CD4-positive, alpha-beta T cell (primary cell): ENCODE measurements around the gene TRPV6. TPM values are rescaled to one million over a fixed set of nuclear protein-coding genes. Genes with fewer than 3 reads are reported as not detected.

ENCODE experiments used
- ATAC-seq: fragments of 200-7000 bp; cut with Tn5 transposase; one replicate; pipeline ENCODE4 v1.10.0; 2022; ENCODE audit warnings: mild to moderate bottlenecking; ENCODE audit not compliant: poor library complexity
- CTCF ChIA-PET: fragments of 350-600 bp; sonication (Branson Sonifier 250); formaldehyde crosslinking; loops from one replicate; lab custom pipeline; 2021; ENCODE audit warnings: antibody characterized with exemption, inconsistent platforms; lab: Charles Lee
- POLR2A ChIA-PET: fragments of 350-600 bp; sonication (Branson Sonifier 250); formaldehyde crosslinking; loops from one replicate; lab custom pipeline; 2021; ENCODE audit warnings: antibody characterized with exemption, inconsistent platforms; lab: Charles Lee
- DNase-seq, 14 experiments: peaks; one replicate each; pipeline ENCODE4 v3.0.0-alpha.2; 2013 to 2020; ENCODE audit warnings: mixed read lengths in 2 of 14
- H3K27ac ChIP-seq, 2 donors: one replicate each; pipeline versions ENCODE4 v1.5.1 to v1.7.0; 2013; ENCODE audit warnings: low read length in 2 of 2, low read depth in 1 of 2, mild to moderate bottlenecking in 1 of 2
- H3K27me3 ChIP-seq, 2 experiments: 1 replicate in 1 of 2; 2 replicates in 1 of 2; pipeline versions ENCODE4 v1.6.1 to v1.7.0; 2013; ENCODE audit warnings: low read length in 2 of 2, control low read depth in 1 of 2, mild to moderate bottlenecking in 1 of 2, moderate library complexity in 1 of 2; ENCODE audit not compliant: insufficient read depth in 2 of 2, control insufficient read depth in 1 of 2
- H3K36me3 ChIP-seq: one replicate; pipeline ENCODE4 v1.6.1; 2013; ENCODE audit warnings: low read length, control low read depth; ENCODE audit not compliant: insufficient read depth
- H3K4me1 ChIP-seq: one replicate; pipeline ENCODE4 v1.6.1; 2013; ENCODE audit warnings: low read length, control low read depth; ENCODE audit not compliant: insufficient read depth
- H3K4me3 ChIP-seq: one replicate; pipeline ENCODE4 v1.5.1; 2013; ENCODE audit warnings: mild to moderate bottlenecking, low read length, moderate library complexity
- H3K9me3 ChIP-seq, 2 experiments: 1 replicate in 1 of 2; 2 replicates in 1 of 2; pipeline versions ENCODE4 v1.6.1 to v1.7.0; 2013; ENCODE audit warnings: low read length in 2 of 2, mild to moderate bottlenecking in 2 of 2, control low read depth in 1 of 2, moderate library complexity in 1 of 2; ENCODE audit not compliant: control insufficient read depth in 1 of 2, insufficient read depth in 1 of 2
- H3K27ac Mint-ChIP-seq: one replicate; pipeline ENCODE4 v1.8.0; 2020; ENCODE audit warnings: mixed read lengths
- H3K27me3 Mint-ChIP-seq: one replicate; pipeline ENCODE4 v1.8.0; 2021; ENCODE audit warnings: mixed read lengths
- H3K36me3 Mint-ChIP-seq: one replicate; pipeline ENCODE4 v1.8.0; 2021; ENCODE audit warnings: low read depth, mixed read lengths
- H3K4me1 Mint-ChIP-seq: one replicate; pipeline ENCODE4 v1.8.0; 2021; ENCODE audit warnings: low read depth, mixed read lengths
- H3K4me3 Mint-ChIP-seq: one replicate; pipeline ENCODE4 v1.8.0; 2020; ENCODE audit warnings: mild to moderate bottlenecking, mixed read lengths
- H3K9me3 Mint-ChIP-seq: one replicate; pipeline ENCODE4 v1.8.0; 2020; ENCODE audit warnings: mixed read lengths
- intact Hi-C, 2 experiments: fragments of 100-400 bp; cut with DNase I in 1 of 2; cut with micrococcal nuclease in 1 of 2; formaldehyde crosslinking; loops; one replicate each; pipeline versions ENCODE4 v1.15.1 to v1.9.0; 2023 to 2025; cut with DNase I, micrococcal nuclease
- total RNA-seq, 174 experiments: library from RNA in 2 of 174; stranded (reverse) in 2 of 174; gene quantifications; one replicate each; pipeline ENCODE4 v1.2.3 and lab custom pipeline; 2021 to 2026
- TF ChIP-seq, protein P1 (sequence below): fragments of 200-600 bp; IDR thresholded peaks from one replicate; pipeline ENCODE4 v1.8.0; 2022; ENCODE audit warnings: antibody characterized with exemption, mild to moderate bottlenecking

The TRPV6 gene
- total RNA-seq, 2 experiments from 2014 or later: not detected

DNA sequence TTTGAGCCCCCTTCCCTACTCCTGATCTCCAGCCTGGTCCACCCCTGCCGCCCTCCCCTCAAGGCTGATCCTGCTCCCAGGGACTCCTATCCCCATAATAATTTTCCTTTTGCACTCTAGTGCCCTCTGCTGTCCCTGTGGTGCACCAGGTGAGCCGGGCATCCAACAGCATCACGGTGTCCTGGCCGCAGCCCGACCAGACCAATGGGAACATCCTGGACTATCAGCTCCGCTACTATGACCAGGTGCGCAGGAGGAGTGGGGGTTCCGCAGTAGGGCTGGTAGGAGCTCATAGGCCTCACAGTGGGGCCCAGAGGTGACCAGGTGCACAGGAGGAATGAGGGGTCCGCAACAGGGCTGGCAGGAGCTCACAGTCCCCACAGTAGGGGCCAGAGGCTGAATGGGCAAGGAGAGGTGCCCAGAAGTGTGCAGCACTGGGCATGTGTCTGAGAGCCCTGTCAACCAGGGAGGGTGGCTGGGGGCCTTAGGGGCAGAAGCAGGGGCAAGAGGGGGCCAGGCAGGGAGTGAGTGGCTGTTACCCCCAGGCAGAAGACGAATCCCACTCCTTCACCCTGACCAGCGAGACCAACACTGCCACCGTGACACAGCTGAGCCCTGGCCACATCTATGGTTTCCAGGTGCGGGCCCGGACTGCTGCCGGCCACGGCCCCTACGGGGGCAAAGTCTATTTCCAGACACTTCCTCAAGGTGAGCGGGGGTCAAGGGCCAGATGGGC lies 19.0 kb downstream of the TRPV6 start:
- peaks cover 6% of the 10 kb centered on the region for H3K4me1 Mint-ChIP-seq
- Histone ChIP-seq H3K9me3 (no peaks in the 10 kb centered on the region), H3K4me3 (no peak overlapping the region), H3K4me1 (peaks cover 9% of the 10 kb centered on the region), H3K36me3 (peaks cover 25% of the 10 kb centered on the region), H3K27me3 (no peaks in the 10 kb centered on the region), H3K27ac (no peak overlapping the region)
- intact Hi-C loops: loop anchor here (2.0 to 10.0 kb wide), 3 partner anchors 14 to 334 kb away; no protein-coding TSS in a partner anchor
- DNase-seq: peak in 4 of 14 experiments; percentile 26 to 47 (median 40)
- no peaks in the 10 kb centered on the region for H3K9me3 Mint-ChIP-seq
- POLR2A ChIA-PET: interaction anchor here (0.9 to 1.9 kb wide), 3 partner anchors 12 to 59 kb away, joined by 3 to 5 read pairs (median 4); partner anchors contain the start of gene EPHB6
- TF ChIP-seq, protein P1, sequence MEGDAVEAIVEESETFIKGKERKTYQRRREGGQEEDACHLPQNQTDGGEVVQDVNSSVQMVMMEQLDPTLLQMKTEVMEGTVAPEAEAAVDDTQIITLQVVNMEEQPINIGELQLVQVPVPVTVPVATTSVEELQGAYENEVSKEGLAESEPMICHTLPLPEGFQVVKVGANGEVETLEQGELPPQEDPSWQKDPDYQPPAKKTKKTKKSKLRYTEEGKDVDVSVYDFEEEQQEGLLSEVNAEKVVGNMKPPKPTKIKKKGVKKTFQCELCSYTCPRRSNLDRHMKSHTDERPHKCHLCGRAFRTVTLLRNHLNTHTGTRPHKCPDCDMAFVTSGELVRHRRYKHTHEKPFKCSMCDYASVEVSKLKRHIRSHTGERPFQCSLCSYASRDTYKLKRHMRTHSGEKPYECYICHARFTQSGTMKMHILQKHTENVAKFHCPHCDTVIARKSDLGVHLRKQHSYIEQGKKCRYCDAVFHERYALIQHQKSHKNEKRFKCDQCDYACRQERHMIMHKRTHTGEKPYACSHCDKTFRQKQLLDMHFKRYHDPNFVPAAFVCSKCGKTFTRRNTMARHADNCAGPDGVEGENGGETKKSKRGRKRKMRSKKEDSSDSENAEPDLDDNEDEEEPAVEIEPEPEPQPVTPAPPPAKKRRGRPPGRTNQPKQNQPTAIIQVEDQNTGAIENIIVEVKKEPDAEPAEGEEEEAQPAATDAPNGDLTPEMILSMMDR: peak; percentile 61
- peak; percentile 11 for ATAC-seq
- H3K36me3 Mint-ChIP-seq: peaks cover 78% of the 10 kb centered on the region
- no peak overlapping the region for H3K27ac Mint-ChIP-seq
- CTCF ChIA-PET: interaction anchor here (0.9 to 1.4 kb wide), 4 partner anchors 11 to 331 kb away, joined by 3 to 4 read pairs (median 4); no protein-coding TSS in a partner anchor
- H3K4me3 Mint-ChIP-seq: no peak overlapping the region
- H3K27me3 Mint-ChIP-seq: no peaks in the 10 kb centered on the region

DNA sequence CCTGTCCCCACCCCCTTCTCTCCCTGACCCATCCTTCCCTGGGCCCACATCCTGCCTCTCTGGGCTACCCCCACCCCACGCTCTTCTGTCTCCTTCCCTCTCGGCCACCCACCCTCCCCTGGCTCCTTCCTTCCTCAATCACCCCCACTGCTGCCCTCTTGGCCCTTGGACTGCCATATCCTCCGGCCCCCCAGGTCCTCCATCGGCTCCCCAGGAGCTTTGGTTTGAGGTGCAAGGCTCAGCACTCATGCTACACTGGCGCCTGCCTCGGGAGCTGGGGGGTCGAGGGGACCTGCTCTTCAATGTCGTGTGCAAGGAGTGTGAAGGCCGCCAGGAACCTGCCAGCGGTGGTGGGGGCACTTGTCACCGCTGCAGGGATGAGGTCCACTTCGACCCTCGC lies 19.8 kb downstream of the TRPV6 start:
- DNase-seq (no peak), ATAC-seq (no peak)
- no peak overlapping the region for H3K27ac Mint-ChIP-seq
- ChIA-PET CTCF (interaction anchor here (0.9 to 1.4 kb wide), 3 partner anchors 10 to 262 kb away, joined by 3 to 4 read pairs (median 4); no protein-coding TSS in a partner anchor), POLR2A (interaction anchor here (0.9 to 1.9 kb wide), 4 partner anchors 10 to 58 kb away, joined by 3 to 5 read pairs (median 4); partner anchors contain the start of gene EPHB6)
- H3K4me3 Mint-ChIP-seq: no peak overlapping the region
- intact Hi-C loops: loop anchor here (2.0 to 10.0 kb wide), 3 partner anchors 13 to 333 kb away; no protein-coding TSS in a partner anchor
- H3K27me3 Mint-ChIP-seq: no peaks in the 10 kb centered on the region
- H3K9me3 Mint-ChIP-seq: no peaks in the 10 kb centered on the region
- H3K36me3 Mint-ChIP-seq: peaks cover 75% of the 10 kb centered on the region
- Histone ChIP-seq H3K9me3 (no peaks in the 10 kb centered on the region), H3K27ac (no peak overlapping the region), H3K27me3 (no peaks in the 10 kb centered on the region), H3K36me3 (peaks cover 25% of the 10 kb centered on the region), H3K4me1 (peaks cover 9% of the 10 kb centered on the region), H3K4me3 (no peak overlapping the region)
- H3K4me1 Mint-ChIP-seq: peaks cover 9% of the 10 kb centered on the region
- TF ChIP-seq, protein P1: no peak

- TF ChIP-seq, protein P1: no peak
- H3K27me3 ChIP-seq: no peaks in the 10 kb centered on the region
- Mint-ChIP-seq H3K9me3 (no peaks in the 10 kb centered on the region), H3K27me3 (no peaks in the 10 kb centered on the region), H3K4me3 (no peak overlapping the region), H3K36me3 (peaks cover 73% of the 10 kb centered on the region), H3K4me1 (peaks cover 15% of the 10 kb centered on the region), H3K27ac (no peak overlapping the region)
- H3K9me3 ChIP-seq: no peaks in the 10 kb centered on the region
- H3K27ac ChIP-seq: no peak overlapping the region
- DNase-seq: no peak
- no peak for ATAC-seq
- no peak overlapping the region for H3K4me3 ChIP-seq
- intact Hi-C loops: loop anchor here in 1 of 2 experiments (5.0 to 10.0 kb wide), 2 partner anchors 50 to 333 kb away; no protein-coding TSS in a partner anchor
- CTCF ChIA-PET: interaction anchor here (1.1 to 1.4 kb wide), 2 partner anchors 9 to 11 kb away, joined by 3 to 4 read pairs; no protein-coding TSS in a partner anchor
- POLR2A ChIA-PET: interaction anchor here (0.9 to 1.9 kb wide), 3 partner anchors 9 to 11 kb away, joined by 3 to 5 read pairs (median 4); partner anchors contain the start of gene EPHB6
- peaks cover 9% of the 10 kb centered on the region for H3K4me1 ChIP-seq
- H3K36me3 ChIP-seq: peaks cover 24% of the 10 kb centered on the region
Observed at GRCh38 chr7:142864980-142865747, 20.4 kb downstream of the TRPV6 start.
